Tibial artery (tissue), 4 donors: ENCODE data around the gene GLRA1.
"Not testable (repeated sequence)": the region's sequence is repeated elsewhere in the genome, so short reads cannot be mapped to it uniquely, and the experiment has no call there.

Experiments
- DNase-seq, 2 donors: peaks; one replicate each; pipeline ENCODE4 v3.0.0-alpha.2; 2019
- H3K27ac ChIP-seq, 2 donors: fragments of 200-600 bp; sonication (generic) in 1 of 2; 1 replicate in 1 of 2; 2 replicates in 1 of 2; pipeline ENCODE4 v1.5.1; 2018 to 2019; ENCODE audit warnings: mild to moderate bottlenecking in 1 of 2
- H3K27me3 ChIP-seq, 2 donors: fragments of 200-600 bp; sonication (generic) in 1 of 2; one replicate each; pipeline versions ENCODE4 v1.5.1 to v1.6.0; 2016 to 2019
- H3K36me3 ChIP-seq, 3 donors: fragments of 200-600 bp; sonication (generic) in 2 of 3; one replicate each; pipeline ENCODE4 v1.5.1; 2016 to 2019; ENCODE audit warnings: mild to moderate bottlenecking in 2 of 3
- H3K4me1 ChIP-seq, 4 donors: fragments of 200-600 bp; sonication (generic) in 2 of 4; 1 replicate in 3 of 4; 2 replicates in 1 of 4; pipeline ENCODE4 v1.5.1; 2016 to 2019
- H3K4me3 ChIP-seq, 2 donors: fragments of 200-600 bp; sonication (generic) in 1 of 2; 1 replicate in 1 of 2; 2 replicates in 1 of 2; pipeline ENCODE4 v1.5.1; 2018 to 2019; ENCODE audit warnings: mild to moderate bottlenecking in 2 of 2
- H3K9me3 ChIP-seq, 3 donors: fragments of 200-600 bp; sonication (generic) in 1 of 3; one replicate each; pipeline ENCODE4 v1.5.1; 2016 to 2019
- CTCF ChIP-seq, 2 experiments: fragments of 200-600 bp in 1 of 2; fragments of 450-650 bp in 1 of 2; IDR thresholded peaks; one replicate each; pipeline ENCODE4 v1.5.1; 2017 to 2019; ENCODE audit warnings: antibody characterized with exemption in 2 of 2, mild to moderate bottlenecking in 1 of 2, moderate library complexity in 1 of 2
- intact Hi-C: fragments of 100-400 bp; cut with DNase I; formaldehyde crosslinking; loops from one replicate; pipeline ENCODE4 v1.15.0; 2023; ENCODE audit warnings: low total_unique reads

Gene GLRA1

GRCh38 chr5:151896031-151896691, 28.5 kb downstream of the GLRA1 start:
- H3K4me3 ChIP-seq = no peak overlapping the region
- no peak for TF ChIP-seq CTCF (IDR thresholded peaks at IDR 0.05)
- peak overlapping the region in 1 of 2 donors; percentile 3 for H3K27ac ChIP-seq
- DNase-seq = no peak
- H3K27me3 ChIP-seq = no peaks in the 10 kb centered on the region
- H3K36me3 ChIP-seq = no peaks in the 10 kb centered on the region
- intact Hi-C loops = no loop called here
- peaks cover 0 to 44% (median 24%) of the 10 kb centered on the region in 4 donors for H3K4me1 ChIP-seq
- no peaks in the 10 kb centered on the region for H3K9me3 ChIP-seq

- Histone ChIP-seq H3K9me3 (no peaks in the 10 kb centered on the region), H3K27me3 (no peaks in the 10 kb centered on the region), H3K36me3 (no peaks in the 10 kb centered on the region), H3K4me3 (no peak overlapping the region), H3K27ac (peak overlapping the region in 1 of 2 donors; percentile 3), H3K4me1 (peaks cover 0 to 38% (median 19%) of the 10 kb centered on the region in 4 donors)
- DNase-seq = no peak
- intact Hi-C loops = no loop called here
- TF ChIP-seq CTCF (IDR thresholded peaks at IDR 0.05) = no peak
Measured at GRCh38 chr5:151895660-151896030, 29.0 kb downstream of the GLRA1 start.

GRCh38 chr5:151893485-151893884, 31.2 kb downstream of the GLRA1 start:
- H3K4me3 ChIP-seq, H3K27ac ChIP-seq, H3K27me3 ChIP-seq, DNase-seq, H3K9me3 ChIP-seq, H3K36me3 ChIP-seq, intact Hi-C loops: not testable (repeated sequence)
- peaks cover 0 to 24% (median 12%) of the 10 kb centered on the region in 4 donors for H3K4me1 ChIP-seq

GRCh38 chr5:151892393-151892792, 32.3 kb downstream of the GLRA1 start:
- Histone ChIP-seq H3K9me3 (no peaks in the 10 kb centered on the region), H3K27ac (no peak overlapping the region), H3K27me3 (no peaks in the 10 kb centered on the region), H3K36me3 (no peaks in the 10 kb centered on the region), H3K4me1 (peaks cover 0 to 24% (median 12%) of the 10 kb centered on the region in 4 donors), H3K4me3 (no peak overlapping the region)
- no peak for TF ChIP-seq CTCF (IDR thresholded peaks at IDR 0.05)
- DNase-seq = no peak
- intact Hi-C loops = no loop called here

- Histone ChIP-seq H3K27ac (no peak overlapping the region), H3K4me3 (no peak overlapping the region), H3K27me3 (no peaks in the 10 kb centered on the region), H3K4me1 (peaks cover 0 to 3% (median 0%) of the 10 kb centered on the region in 4 donors), H3K36me3 (no peaks in the 10 kb centered on the region), H3K9me3 (no peaks in the 10 kb centered on the region)
- DNase-seq = no peak
- intact Hi-C loops = no loop called here
- TF ChIP-seq CTCF (IDR thresholded peaks at IDR 0.05) = no peak
Measured at GRCh38 chr5:151890299-151890698, 34.4 kb downstream of the GLRA1 start.

- no peak for TF ChIP-seq CTCF (IDR thresholded peaks at IDR 0.05)
- no peak for DNase-seq
- intact Hi-C loops = no loop called here
Measured at GRCh38 chr5:151889614-151890013, 35.0 kb downstream of the GLRA1 start.

More at GRCh38 chr5:151889614-151890013, 35.0 kb downstream of the GLRA1 start:
- H3K4me3 ChIP-seq = no peak overlapping the region
- no peaks in the 10 kb centered on the region for H3K4me1 ChIP-seq
- no peaks in the 10 kb centered on the region for H3K27me3 ChIP-seq
- no peaks in the 10 kb centered on the region for H3K9me3 ChIP-seq
- no peak overlapping the region for H3K27ac ChIP-seq
- no peaks in the 10 kb centered on the region for H3K36me3 ChIP-seq
